HG03097 (cell line): ENCODE data around the gene UNC5B.
"Not testable (repeated sequence)": the region's sequence is repeated elsewhere in the genome, so short reads cannot be mapped to it uniquely, and the experiment has no call there.

ENCODE experiments used
- ATAC-seq: cut with Tn5 transposase; IDR thresholded peaks from one replicate; pipeline ENCODE4 v1.9.1; 2021; ENCODE audit not compliant: unreplicated experiment, low FRiP score

The UNC5B gene

DNA sequence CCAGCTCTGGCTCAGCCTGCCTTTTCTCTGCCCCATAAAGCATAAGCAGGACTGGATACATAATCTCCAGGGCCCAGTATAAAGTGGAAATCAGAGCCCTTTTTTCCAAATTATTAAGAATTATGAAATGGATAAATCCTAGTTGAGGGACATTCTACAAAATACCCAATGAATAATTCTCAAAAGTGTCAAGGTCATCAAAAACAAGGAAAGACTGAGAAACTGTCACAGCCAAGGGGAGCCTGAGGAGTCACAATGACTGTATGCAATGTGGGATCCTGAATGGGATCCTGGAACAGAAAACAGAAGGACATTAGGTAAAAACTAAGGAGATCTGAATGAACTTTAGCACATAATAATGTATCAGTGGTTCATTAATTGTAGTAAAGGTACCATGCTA lies 4.8 kb upstream of the UNC5B start:
- no peak for ATAC-seq

GRCh38 chr10:71209352-71209715 lies 3.0 kb upstream of the UNC5B start:
- ATAC-seq = no peak

GRCh38 chr10:71209731-71210541 lies 2.4 kb upstream of the UNC5B start:
- no peak for ATAC-seq

- ATAC-seq = no peak
Measured at GRCh38 chr10:71210542-71210871, 1.9 kb upstream of the UNC5B start.

- no peak for ATAC-seq
Measured at GRCh38 chr10:71211053-71211452, 1.3 kb upstream of the UNC5B start.

DNA sequence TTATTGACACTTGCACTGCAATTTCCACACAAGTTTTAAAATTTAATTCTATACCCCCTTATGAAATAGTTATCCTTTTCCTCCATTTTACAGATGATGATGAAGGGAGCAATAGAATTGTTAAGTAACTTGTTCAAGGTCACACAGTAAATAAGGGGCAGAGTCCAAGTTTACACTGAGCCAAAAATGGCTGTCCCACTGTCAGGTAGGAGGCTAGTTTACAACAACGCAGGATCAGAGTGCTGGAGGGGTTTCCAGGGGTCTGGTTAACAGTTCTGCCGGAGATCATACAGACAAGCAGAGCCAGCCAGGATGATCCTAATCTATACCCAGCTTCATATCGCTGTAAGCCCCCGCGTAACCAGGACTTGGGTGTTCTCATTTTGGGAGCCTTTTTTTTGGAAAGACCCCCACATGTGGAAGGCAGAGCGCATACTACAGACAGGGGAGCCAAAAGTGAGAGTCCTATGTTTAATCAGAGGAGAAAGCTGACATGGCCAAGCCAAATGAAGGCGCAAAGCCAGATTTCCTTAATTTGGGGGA lies 524 bp upstream of the UNC5B start:
- no peak for ATAC-seq

DNA sequence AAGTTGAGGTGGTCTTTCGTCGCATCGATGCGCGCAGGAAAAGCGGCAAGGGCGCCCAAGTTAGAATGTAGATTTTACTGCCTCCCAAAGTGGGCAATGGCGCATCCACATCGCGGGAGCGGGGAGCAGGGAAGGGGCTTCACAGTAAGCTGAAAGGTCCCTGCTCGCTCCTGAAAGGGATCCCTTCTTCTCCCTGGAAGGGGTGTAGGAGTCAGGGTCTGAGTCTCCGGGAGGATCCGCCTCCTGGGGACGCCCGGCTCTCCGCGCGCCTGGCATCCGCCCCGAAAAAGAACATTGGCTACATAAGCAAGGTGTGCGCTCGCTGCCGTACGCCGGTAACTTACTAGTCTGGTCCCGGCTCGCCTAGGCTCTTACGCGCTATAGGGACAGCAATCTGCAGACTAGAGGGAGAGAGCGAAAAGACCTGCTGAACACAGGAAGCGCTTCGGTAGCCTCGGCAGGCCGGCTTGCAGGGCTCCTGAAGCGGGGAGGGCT lies 804 bp downstream of the UNC5B start:
- ATAC-seq = no peak

DNA sequence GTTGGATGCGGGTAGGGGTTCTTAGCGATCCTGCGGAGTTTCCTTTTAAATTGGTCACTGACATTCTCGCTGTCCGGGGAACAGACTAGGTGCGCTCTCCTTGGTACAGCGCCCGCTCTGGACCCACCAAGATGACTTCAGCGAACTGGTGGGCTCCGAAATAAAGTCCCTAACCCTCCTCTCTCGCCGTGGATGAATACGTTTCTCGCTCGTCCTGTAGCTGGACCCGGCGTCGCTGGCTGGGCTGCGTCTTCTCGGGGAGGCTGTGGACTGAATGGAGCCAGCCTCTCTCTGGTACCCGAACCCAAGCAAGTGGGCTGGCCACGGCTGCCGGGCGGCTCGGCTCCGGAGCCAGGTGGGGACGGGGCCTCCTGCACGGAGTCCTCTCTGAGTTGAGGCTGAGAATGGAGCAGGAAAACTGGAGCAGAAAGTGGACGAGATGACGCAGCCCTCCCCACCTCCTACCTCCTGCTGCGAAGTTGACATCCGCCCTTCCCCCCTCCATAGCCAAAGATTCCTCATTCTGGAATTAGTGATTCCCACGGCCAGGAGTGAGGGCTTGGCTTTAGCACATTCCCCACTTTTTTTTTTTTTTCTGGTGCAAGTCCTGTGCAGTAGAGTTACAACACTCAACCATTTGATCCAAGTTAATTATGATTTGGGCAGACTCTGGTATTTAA lies 1.5 kb downstream of the UNC5B start:
- no peak for ATAC-seq

DNA sequence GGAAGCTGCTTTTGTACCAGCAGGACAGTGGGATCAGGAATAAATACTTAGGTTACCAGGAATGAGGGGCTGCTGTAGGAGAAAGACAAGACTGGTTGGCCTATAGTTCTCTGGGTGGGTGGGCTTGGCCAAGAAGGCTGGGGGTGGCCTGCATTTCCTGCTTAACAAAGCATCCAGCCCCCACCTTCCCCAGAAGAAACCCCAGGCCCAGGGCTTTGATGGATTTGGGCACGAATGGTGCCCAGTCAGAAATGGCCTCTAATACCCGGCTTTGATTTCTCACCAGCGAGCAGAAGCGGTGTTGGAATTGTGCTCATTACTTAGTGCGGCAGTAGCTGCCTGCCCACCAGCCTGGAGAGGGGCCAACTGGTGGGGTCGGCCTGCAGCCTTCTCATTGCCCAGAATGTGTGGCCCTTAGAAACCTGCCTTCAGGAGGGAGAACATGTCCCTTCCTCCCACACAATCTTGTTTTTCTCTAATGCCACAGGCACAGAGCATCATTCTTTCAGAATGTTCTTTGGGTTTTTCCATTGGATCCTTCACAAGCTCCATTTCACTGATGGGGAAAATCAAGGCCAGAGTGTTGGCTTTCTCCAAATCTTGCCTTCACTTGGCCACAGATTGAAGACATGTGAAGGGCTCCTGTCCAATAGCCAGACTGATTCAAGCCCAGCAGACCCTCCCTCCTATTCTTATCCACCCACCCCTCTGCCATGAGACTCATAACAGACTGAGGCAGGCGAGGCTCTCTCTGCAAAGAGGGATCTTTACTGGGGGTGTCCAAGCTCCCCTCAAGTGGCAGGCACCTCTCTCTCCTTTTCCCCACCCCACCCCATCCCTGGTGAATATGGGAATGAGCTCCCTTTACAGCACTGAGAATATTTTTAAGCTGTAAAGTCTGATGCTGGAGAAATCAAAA lies 2.5 kb downstream of the UNC5B start:
- ATAC-seq = no peak

DNA sequence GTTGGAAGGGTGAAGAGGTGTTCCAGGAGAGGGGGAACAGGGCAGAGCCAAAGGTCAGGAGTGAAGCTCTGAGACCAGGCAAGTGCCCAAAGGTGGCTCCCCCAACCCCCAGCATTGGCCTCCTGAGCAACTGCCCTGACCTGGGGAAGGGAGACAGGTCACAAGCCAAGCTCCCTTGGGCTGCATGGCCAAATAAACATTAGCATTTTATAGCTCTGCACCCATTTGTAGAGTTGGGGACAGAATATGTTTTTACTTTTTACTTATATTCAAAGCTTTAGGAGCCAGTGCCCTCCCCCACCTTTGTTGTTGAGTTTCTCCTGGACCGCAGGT lies 4.0 kb downstream of the UNC5B start:
- no peak for ATAC-seq

- ATAC-seq = no peak
Measured at GRCh38 chr10:71216751-71217265, 4.4 kb downstream of the UNC5B start.

- ATAC-seq = no peak
Measured at GRCh38 chr10:71217266-71218045, 5.1 kb downstream of the UNC5B start.

DNA sequence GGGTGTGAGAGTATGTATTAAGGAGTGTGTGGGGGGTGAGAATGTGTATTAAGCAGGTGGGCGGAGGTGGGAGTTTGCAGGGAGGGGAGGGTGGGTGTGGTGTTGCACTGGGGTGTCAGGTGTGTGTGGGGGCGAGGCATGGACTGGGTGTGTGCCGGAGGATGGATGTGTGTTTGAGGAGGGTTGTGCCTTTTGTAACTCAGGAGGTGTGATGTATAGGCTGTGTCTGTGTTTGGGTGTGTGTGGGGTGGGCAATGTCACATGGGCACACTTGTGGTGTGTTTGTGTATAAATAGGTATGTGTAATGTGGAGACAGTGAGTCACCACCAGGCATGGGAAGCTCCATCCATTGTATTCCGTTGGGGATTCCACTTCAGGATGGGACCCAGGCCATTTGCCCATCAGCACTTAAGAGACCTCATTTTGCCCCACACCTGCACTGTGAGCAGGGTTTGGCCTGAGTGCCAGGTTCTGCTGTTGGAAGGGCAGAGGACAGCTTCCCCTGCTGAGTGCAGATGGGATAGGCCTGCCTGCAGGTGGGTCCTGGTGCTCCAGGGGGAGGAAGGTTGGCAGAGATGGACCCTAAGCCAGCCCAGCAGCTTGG lies 5.8 kb downstream of the UNC5B start:
- no peak for ATAC-seq

- no peak for ATAC-seq
Measured at GRCh38 chr10:71218651-71219050, 6.3 kb downstream of the UNC5B start.

GRCh38 chr10:71219236-71219917 lies 7.0 kb downstream of the UNC5B start:
- ATAC-seq = not testable (repeated sequence)

DNA sequence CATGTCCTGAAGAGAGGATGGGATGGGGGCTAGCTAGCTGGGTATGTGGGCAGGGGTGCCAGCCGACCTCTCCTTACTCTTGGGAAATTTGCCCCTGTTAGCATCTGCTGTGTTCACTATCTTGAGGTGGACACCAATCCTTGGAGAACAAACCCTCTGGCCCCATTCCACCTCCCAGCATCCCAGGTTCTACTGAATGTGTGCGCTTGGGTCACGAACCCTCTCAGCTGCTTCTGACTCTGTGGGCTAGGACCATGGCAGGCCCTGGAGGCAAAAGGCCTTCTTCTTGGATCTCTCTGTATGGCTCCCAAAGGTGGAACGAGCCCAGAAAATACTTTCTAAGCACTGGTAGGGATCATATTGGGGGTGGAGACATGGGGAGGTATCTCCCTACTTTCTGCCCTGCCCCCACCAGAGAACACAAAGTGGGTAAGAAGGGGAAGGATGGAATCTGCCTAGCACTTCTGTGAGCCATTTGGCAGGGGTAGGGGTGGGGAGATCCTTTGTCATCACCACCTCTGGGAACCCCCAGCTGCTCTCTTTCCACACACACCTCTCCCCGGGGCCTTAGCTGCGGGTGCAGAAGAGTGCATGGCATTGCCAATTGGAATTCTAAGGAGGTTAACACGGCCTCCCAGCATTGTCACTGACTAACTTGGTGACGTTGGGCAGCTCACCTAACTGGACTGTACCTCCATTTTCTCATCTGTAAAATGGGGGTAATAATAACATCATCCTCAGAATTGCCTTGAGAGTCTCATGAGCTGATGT lies 7.7 kb downstream of the UNC5B start:
- no peak for ATAC-seq

DNA sequence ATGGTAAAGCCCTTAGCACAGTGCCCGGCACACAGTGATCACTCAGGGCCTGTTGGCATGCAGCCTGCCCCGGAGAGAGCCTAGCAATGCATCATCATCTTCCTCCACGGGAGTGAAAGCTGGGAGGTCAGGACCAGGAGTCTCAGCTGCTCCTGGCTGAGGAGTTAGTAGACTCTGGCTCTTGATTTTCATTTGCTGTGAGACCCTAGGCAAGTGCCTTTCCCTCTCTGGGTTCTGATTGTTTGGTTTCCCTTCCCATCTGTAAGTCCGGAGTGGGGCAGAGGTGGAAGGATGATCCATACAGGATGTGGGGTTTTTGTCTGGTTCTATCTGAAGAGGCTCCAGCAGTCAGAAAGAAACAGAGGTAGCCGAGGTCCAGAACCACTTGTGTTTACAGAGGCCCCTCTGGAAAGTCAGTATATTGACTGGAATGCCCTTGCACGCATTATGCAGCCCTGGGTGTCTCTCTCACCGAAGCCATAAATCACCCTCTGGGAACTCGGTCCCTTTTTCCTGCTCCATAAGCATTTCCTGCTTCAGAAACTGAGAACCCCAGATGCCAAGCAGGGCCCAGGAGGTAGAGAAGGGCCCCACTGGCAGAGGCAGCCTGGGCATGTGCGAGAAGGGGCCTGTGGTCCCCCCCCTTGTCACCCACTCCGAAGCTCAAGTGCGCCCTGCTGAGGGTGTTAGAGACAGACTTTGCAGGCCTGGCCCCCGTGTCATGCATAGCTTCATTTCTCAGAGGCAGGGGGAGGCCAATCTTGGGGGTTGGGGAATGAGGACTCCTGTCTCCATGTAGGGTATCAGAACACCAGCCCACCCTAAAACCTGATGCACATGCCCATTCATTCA lies 8.5 kb downstream of the UNC5B start:
- no peak for ATAC-seq
